Urinary bladder (tissue), 4 donors: ENCODE data around the gene TMEM120B. TPM values are rescaled to one million over a fixed set of nuclear protein-coding genes. Genes with fewer than 3 reads are reported as not detected.

ENCODE experiments used
- DNase-seq: peaks from one replicate; pipeline ENCODE4 v3.0.0-alpha.2; 2015; ENCODE audit errors: extremely low spot score
- H3K27ac ChIP-seq: one replicate; pipeline ENCODE4 v1.5.1; 2013; ENCODE audit warnings: low read depth, mild to moderate bottlenecking, moderate library complexity
- H3K36me3 ChIP-seq: one replicate; pipeline ENCODE4 v1.6.1; 2013; ENCODE audit warnings: mild to moderate bottlenecking, moderate library complexity; ENCODE audit not compliant: insufficient read depth
- H3K4me1 ChIP-seq: one replicate; pipeline ENCODE4 v1.6.1; 2013; ENCODE audit warnings: mild to moderate bottlenecking, moderate library complexity; ENCODE audit not compliant: insufficient read depth
- H3K4me3 ChIP-seq: one replicate; pipeline ENCODE4 v1.5.1; 2013; ENCODE audit warnings: low read depth, low read length
- WGBS: extraction: QIAGEN DNeasy Blood & Tissue Kit; methylation state at CpG from one replicate; pipeline ENCODE4 v1.1.7; 2013; 5-methylcytosine and 5-hydroxymethylcytosine counted together
- polyA plus RNA-seq: library from polyadenylated mRNA; stranded (reverse); fragments of 200-250 nt; gene quantifications from one replicate; pipeline ENCODE4 v1.2.3, GENCODE V29; 2013
- total RNA-seq: library from RNA; depleted of rRNA; stranded (reverse); fragments of >200 nt; gene quantifications from one replicate; pipeline ENCODE4 v1.2.3, GENCODE V29; 2014
- donor health status: healthy with polysubstance abuse.
- donor health status: healthy.

Gene TMEM120B
- total and polyA plus RNA-seq, 2 donors = 6.1 to 11.5 TPM

- Histone ChIP-seq H3K27ac (peak overlapping the region; percentile 23), H3K4me3 (peak overlapping the region; percentile 97), H3K4me1 (peaks cover 2% of the 10 kb centered on the region), H3K36me3 (peaks cover 3% of the 10 kb centered on the region)
- 5% methylated on average over 16 of the region's 16 CpGs for WGBS
- DNase-seq = no peak
These were observed 93.5 kb downstream of the TMEM120B start for GRCh38 chr12:121806009-121806545.

- H3K27ac ChIP-seq = peak overlapping the region; percentile 23
- peaks cover 2% of the 10 kb centered on the region for H3K4me1 ChIP-seq
- WGBS = 34% methylated on average over 21 of the region's 21 CpGs
- H3K4me3 ChIP-seq = peak overlapping the region; percentile 97
- DNase-seq = no peak
- peaks cover 3% of the 10 kb centered on the region for H3K36me3 ChIP-seq
These were observed 94.2 kb downstream of the TMEM120B start for GRCh38 chr12:121806546-121807423.

- Histone ChIP-seq H3K4me1 (peaks cover 2% of the 10 kb centered on the region), H3K36me3 (peaks cover 3% of the 10 kb centered on the region), H3K27ac (no peak overlapping the region), H3K4me3 (no peak overlapping the region)
- 84% methylated on average over 14 of the region's 14 CpGs for whole genome bisulfite sequencing
- no peak for DNase-seq
These were observed 95.2 kb downstream of the TMEM120B start for GRCh38 chr12:121807642-121808347.

- Histone ChIP-seq H3K36me3 (peaks cover 3% of the 10 kb centered on the region), H3K27ac (no peak overlapping the region), H3K4me3 (no peak overlapping the region), H3K4me1 (peaks cover 2% of the 10 kb centered on the region)
- DNase-seq = no peak
- 93% methylated on average over 8 of the region's 8 CpGs for WGBS
These were observed 96.1 kb downstream of the TMEM120B start for GRCh38 chr12:121808623-121809022.

- no peak overlapping the region for H3K4me3 ChIP-seq
- H3K4me1 ChIP-seq = peaks cover 2% of the 10 kb centered on the region
- DNase-seq = no peak
- 91% methylated on average over 27 of the region's 27 CpGs for WGBS
- H3K27ac ChIP-seq = no peak overlapping the region
- peaks cover 3% of the 10 kb centered on the region for H3K36me3 ChIP-seq
These were observed 97.2 kb downstream of the TMEM120B start for GRCh38 chr12:121809712-121810116.

GRCh38 chr12:121810234-121810817 is 97.8 kb downstream of the TMEM120B start:
- peaks cover 3% of the 10 kb centered on the region for H3K36me3 ChIP-seq
- H3K4me1 ChIP-seq = peaks cover 2% of the 10 kb centered on the region
- no peak for DNase-seq
- no peak overlapping the region for H3K27ac ChIP-seq
- 75% methylated on average over 33 of the region's 33 CpGs for WGBS
- H3K4me3 ChIP-seq = no peak overlapping the region

- Histone ChIP-seq H3K4me1 (peaks cover 2% of the 10 kb centered on the region), H3K4me3 (no peak overlapping the region), H3K36me3 (peaks cover 3% of the 10 kb centered on the region), H3K27ac (no peak overlapping the region)
- WGBS = 58% methylated on average over 6 of the region's 6 CpGs
- DNase-seq = no peak
These were observed 98.4 kb downstream of the TMEM120B start for GRCh38 chr12:121810833-121811433.

- Histone ChIP-seq H3K27ac (peak overlapping the region; percentile 41), H3K4me3 (peak overlapping the region; percentile 46), H3K36me3 (peaks cover 3% of the 10 kb centered on the region), H3K4me1 (peaks cover 2% of the 10 kb centered on the region)
- WGBS = 5% methylated on average over 46 of the region's 46 CpGs
- no peak for DNase-seq
These were observed 99.1 kb downstream of the TMEM120B start for GRCh38 chr12:121811434-121812319.

GRCh38 chr12:121812320-121812871 is 99.8 kb downstream of the TMEM120B start:
- WGBS = 7% methylated on average over 26 of the region's 26 CpGs
- DNase-seq = no peak
- Histone ChIP-seq H3K27ac (no peak overlapping the region), H3K4me1 (no peaks in the 10 kb centered on the region), H3K4me3 (peak overlapping the region; percentile 46), H3K36me3 (peaks cover 3% of the 10 kb centered on the region)

- DNase-seq = no peak
- H3K4me1 ChIP-seq = no peaks in the 10 kb centered on the region
- no peak overlapping the region for H3K27ac ChIP-seq
- H3K36me3 ChIP-seq = peaks cover 3% of the 10 kb centered on the region
- H3K4me3 ChIP-seq = peak overlapping the region; percentile 46
- WGBS = 40% methylated on average over 25 of the region's 25 CpGs
These were observed 100.7 kb downstream of the TMEM120B start for GRCh38 chr12:121812921-121813896.

GRCh38 chr12:121813951-121814350 is 101.4 kb downstream of the TMEM120B start:
- Histone ChIP-seq H3K27ac (no peak overlapping the region), H3K4me1 (no peaks in the 10 kb centered on the region), H3K36me3 (peaks cover 2% of the 10 kb centered on the region), H3K4me3 (no peak overlapping the region)
- no peak for DNase-seq
- 92% methylated on average over 14 of the region's 14 CpGs for WGBS
